HG02763 (cell line): Measurements from ENCODE around the gene ARID5B.

Source experiments
- ATAC-seq: cut with Tn5 transposase; IDR thresholded peaks from one replicate; pipeline ENCODE4 v1.9.1; 2021; ENCODE audit warnings: mild to moderate bottlenecking, moderate library complexity; ENCODE audit not compliant: unreplicated experiment

ARID5B gene

DNA sequence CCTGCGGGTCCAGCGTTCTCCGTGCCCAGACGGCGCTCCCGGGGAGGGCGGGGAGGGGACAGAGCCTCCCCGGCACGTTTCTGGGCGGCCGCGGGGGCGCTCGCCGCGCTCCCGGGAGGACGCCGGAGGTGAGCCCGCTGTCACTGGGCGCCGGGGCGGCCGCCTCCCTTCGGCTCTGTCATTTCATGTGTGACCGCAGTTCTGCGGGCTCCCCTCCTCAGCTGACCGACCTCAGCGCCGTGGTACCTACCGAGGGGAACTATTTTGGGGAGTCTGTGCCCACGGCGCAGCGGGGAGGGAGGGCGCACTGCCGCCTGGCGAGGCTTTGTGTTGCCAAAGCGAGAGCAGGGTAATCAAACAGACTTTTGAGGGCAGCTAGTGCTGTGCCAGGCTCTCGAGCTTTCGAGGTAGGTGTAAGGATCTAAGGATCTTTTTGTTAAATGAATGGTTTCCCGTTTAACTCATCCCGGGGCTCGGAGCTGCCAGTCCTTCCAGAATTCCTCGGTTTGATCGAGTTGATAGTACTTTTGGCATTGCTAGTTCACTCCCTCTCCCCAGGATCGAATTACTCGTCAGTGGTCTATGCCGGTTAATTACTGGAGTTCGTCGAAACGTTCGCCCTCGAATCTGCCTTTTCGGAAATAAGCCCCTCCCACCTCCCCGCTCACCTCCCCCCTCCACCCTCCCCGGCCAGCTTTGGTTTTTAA lies 1.9 kb downstream of the ARID5B start:
- ATAC-seq, result peak; percentile 46

DNA sequence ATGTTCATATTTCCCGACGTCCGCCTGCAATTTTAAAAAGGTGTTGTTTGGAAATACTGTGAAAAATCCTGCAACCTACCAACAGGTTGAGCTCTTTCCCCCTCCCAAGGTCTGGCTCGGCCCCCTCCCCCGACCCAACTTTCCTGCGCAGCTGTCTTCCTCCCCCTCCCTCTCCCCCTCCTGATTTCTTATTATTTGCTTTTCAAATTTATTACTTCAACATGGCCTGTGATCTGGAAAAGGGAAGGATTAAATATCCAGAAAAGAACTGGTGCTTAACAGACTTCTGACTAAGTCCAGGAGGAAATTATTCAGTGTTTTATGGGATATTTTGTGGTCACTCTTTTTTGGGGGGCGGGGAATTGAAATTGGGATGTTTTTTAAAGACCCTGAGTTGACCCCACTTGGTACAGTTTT lies 2.4 kb downstream of the ARID5B start:
- ATAC-seq, result no peak

GRCh38 chr10:61904733-61905725 lies 3.5 kb downstream of the ARID5B start:
- peak; percentile 36 for ATAC-seq

DNA sequence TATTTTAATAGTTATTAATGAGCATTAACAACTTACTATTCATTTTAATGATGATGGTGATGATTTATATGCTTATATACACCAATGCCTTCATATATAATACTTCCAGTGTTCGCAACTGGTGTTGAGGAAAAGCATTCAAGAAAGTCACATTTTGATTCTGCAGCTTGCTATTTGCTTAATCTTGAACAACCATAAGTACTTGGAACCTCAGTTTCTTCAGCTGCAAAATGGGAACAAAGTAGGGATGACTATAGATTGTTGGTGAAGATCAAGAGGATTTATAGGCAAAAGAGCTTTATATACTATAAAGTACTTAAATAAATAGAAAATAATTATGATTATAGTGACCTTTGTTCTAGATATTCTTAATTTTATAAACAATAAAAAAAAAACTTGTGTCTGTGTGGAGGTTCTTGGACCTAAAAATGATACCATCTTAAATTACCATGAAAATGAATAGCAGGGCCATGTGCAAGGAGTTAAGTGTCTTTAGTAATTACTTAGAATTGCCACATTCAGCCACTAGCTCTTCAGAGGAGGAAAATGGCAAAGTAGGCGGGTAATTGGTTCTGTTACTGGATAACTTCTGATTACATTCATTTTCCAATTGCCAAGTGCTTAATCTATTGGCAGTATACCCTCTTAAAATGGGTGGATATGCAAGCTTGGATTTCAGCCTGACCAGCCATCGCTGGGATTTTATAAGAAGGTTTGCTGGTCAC lies 4.5 kb downstream of the ARID5B start:
- no peak for ATAC-seq

DNA sequence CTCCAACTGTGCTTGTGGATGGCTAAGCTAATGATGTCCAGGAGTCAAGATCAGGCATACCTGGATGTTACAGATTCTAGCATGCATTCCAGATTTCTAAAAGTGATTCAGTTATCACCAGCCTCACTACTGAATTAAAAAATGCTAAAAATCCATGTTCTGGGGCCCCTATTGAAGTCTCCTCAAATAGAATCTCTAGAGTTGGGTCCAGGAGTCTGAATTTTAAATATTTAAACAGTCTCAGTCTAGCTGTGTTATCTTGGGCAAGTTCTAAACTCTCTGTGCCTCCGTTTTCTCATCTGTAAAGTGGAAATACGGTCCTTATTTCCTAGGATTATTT lies 5.0 kb downstream of the ARID5B start:
- ATAC-seq, result no peak

- no peak for ATAC-seq
These were observed 5.5 kb downstream of the ARID5B start for GRCh38 chr10:61907011-61907410.

DNA sequence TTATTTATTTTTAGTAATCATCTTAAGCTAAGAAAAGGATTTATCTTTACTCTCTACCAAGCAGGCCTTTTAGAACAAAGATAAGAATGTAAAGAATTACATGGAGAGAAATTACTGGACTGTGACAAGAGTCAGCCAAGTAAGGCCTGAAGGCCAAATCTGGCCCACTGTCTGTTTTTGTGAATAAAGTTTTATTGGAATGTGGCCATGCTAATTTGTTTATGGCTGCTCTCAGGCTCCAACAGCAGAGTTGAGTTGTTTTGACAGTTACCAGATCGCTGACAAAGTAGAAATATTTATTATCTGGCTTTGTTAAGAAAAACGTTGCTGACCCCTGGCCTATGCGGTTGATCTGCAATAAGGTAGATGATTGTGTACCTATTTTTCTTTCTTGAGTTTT lies 6.1 kb downstream of the ARID5B start:
- ATAC-seq, result no peak

DNA sequence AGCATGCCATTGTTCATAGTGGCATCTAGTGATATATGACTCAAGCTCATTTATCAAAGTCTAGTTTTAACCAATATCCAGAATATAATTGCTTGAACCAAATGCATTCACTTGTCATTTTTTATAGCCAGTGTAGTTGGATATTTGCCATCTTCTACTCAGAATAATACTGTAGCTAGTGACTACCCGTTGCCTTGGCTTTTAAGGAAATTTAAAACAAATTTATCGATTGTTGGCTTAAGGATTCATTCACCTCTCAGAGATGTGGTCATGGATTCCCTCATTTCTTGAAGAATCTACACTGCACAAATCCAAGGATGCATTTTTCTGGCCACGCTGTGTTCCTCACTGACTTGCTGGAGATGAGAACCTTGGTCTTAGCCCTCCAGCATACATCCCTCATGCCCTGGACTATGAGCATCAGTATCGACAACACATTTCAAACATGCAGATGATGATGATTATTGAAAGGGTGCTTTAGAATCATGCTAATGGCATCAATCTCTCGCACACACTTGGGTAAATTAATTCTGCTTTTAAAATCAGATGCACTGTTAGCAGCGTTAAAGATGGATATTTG lies 8.8 kb downstream of the ARID5B start:
- ATAC-seq, result no peak

- ATAC-seq, result no peak
These were observed 9.4 kb downstream of the ARID5B start for GRCh38 chr10:61910894-61911293.

DNA sequence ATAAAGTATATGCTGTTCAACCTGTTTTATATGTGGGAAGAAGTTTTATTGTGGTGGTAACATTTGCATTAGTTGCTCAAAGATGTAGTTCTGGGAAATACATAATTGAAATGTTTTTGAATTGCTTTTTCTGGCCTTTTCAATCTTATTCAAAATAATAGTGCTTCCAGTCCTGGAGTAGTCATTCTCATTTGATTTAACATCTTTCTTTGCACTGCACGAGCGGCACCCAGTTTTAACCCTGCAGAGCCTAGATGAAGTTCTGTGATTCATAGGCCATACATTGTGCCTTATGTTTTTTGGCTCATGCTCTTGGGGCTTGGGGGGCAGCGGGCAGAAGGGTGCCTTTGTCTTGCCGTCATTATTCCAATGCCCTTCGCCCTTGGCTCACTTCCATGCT lies 9.9 kb downstream of the ARID5B start:
- no peak for ATAC-seq

- no peak for ATAC-seq
These were observed 11.5 kb downstream of the ARID5B start for GRCh38 chr10:61912981-61913380.

GRCh38 chr10:61918140-61918539 lies 16.6 kb downstream of the ARID5B start:
- ATAC-seq, result no peak

- no peak for ATAC-seq
These were observed 17.5 kb downstream of the ARID5B start for GRCh38 chr10:61918989-61919388.

DNA sequence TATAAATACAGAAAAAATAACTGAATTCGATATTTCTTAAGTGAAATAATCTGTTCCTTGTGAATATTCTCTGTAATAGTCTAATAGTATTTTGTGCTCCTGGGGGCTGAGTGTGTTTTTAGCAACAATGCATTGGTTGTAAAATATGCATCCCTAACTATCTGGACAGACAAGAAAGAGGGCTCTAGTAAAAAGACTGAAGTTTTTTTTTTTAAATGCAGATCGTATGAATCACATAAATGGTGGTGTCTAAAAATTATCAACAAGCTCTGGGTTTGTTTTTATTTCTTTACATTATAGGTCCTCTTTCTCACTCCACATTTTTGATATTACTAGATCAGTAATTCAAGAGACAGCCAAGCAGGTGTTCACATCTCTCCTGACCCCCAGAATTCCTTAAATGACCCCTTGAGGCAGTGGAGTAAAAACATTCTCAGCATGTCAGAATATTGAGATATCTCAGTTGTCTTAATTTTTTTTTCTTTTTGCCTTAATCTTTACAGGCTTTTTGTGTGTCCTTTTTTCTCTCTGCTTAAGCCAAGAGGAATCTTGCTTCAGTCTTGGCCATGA lies 18.2 kb downstream of the ARID5B start:
- no peak for ATAC-seq

GRCh38 chr10:61921143-61921542 lies 19.6 kb downstream of the ARID5B start:
- peak; percentile 71 for ATAC-seq

DNA sequence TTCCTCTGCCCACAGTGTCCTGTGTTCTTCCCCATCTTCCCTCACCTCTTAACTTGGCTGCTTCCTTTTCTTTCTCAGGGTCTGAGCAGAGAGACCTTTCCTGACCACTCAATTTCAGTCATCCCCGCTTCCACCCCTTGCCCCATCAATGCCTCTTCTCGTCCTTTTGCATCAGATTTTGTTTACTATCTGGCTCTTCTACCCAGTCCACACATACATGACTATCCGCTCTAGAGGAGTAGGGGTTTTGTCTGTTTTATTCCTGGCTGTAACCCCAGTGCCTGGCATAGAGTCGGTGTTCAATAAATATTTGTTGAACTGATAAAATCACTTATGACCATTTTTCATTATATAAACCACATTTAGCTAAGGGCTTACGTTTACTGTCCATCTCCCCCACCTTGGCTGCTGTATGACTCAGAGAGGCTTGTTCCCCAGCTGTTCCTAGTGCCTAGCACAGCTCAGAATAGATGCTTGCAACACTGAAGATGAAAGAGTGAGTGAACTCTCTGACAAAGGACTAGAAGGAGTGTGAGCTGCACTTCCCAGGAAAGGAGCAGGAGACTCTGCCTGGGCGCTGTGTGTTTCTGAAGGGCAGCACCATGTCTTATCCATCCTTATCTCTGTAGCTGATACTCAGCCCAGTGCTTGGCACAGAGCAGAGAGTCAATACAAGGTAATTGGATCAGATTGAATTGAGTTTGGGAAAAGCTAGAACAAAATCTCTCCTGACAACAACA lies 21.9 kb downstream of the ARID5B start:
- no peak for ATAC-seq

- no peak for ATAC-seq
These were observed 22.4 kb downstream of the ARID5B start for GRCh38 chr10:61923950-61924274.

DNA sequence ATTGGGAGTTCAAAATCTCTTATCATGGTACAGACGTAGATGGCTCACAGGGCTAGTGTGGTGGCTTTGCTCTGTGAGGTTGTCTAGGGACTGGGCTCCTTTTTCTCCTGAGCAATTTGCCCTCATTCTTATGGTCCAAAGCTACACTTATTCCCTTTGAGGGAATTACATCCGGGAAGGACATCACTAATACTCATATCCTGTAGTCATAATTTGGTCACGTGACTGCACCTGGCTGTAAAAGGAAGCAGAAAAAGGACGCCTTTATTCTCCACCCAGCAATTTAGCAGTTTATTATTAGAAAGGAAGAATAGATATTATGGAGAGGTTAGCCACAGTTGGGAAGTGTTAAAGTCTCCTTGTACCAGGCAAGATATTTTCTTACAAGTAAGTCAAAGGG lies 28.1 kb downstream of the ARID5B start:
- ATAC-seq, result no peak

GRCh38 chr10:61931620-61932332 lies 30.3 kb downstream of the ARID5B start:
- ATAC-seq, result no peak
